Measurements from ENCODE around the gene OSBPL9.
A peak's percentile ranks its signal among the peaks of the same experiment; 100 is the strongest.

The OSBPL9 gene

DNA sequence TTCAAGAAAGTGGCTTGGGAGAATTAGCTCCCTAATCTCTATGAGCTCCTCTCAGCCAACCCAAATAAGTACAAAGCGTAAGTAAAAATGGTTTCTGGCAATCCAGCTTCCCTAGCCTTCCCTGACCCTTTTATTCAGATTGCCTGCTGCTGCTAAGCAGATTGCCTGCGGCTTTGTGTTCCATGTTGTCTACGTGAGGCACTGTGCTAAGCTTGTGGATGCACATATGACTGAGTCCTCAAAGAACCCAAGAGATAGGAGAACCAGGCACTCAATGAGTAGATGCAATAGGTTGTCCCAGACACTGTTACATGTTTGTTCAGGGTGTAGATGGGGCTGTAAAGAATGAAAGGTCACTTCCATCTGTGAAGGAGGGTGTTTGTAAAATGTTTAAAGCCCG is 6.3 kb upstream of the OSBPL9 start:
- no peak for DNase-seq

DNA sequence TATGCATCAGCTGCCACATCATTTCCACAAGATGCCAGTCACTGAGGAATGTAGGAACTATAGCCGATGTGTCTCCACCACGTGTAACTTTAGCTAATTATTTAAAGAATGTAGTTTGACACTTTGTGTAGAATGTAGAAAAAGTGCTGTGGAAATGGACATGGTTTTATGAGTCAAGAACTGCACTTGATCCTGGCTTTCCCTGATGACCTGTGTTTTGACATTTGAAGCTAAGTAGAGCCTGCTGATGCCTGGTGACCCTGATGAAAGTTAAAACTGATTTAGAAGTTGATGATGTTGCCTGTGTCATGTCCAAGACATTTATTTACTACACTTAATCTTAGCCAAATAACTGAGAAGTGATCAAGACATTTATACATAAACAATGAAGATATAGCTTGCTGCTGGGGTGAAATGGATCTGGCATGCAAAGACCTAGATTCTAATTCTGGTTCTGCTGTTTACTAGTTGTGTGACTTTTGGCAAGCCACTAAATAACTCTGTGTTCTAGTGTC is 4.4 kb upstream of the OSBPL9 start:
- no peak for DNase-seq

- DNase-seq = no peak
Measured at GRCh38 chr1:51615780-51616291, 1.1 kb upstream of the OSBPL9 start.

- DNase-seq = no peak
Measured at GRCh38 chr1:51616490-51616889, 402 bp upstream of the OSBPL9 start.

GRCh38 chr1:51618715-51619114 is 1.8 kb downstream of the OSBPL9 start:
- DNase-seq = no peak

- no peak for DNase-seq
Measured at GRCh38 chr1:51620470-51620869, 3.6 kb downstream of the OSBPL9 start.

DNA sequence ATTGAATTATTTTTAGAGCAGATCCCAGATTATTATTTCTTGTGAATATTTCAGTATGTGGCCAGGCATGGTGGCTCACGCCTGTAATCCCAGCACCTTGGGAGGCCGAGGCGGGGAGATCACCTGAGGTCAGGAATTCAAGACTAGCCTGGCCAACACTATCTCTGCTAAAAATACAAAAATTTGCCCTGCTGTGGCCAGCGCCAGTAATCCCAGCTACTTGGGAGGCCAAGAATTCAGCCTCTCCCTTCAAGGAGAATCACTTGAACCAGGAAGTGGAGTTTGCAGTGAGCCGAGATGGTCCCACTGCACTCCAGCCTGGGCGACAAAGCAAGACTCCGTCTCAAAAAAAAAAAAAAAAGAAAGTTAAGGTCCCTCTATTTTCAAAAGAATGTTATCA is 4.3 kb downstream of the OSBPL9 start:
- DNase-seq = no peak

- no peak for DNase-seq
Measured at GRCh38 chr1:51621841-51622454, 5.1 kb downstream of the OSBPL9 start.

GRCh38 chr1:51622455-51622913 is 5.6 kb downstream of the OSBPL9 start:
- peak; percentile 17 for DNase-seq

DNA sequence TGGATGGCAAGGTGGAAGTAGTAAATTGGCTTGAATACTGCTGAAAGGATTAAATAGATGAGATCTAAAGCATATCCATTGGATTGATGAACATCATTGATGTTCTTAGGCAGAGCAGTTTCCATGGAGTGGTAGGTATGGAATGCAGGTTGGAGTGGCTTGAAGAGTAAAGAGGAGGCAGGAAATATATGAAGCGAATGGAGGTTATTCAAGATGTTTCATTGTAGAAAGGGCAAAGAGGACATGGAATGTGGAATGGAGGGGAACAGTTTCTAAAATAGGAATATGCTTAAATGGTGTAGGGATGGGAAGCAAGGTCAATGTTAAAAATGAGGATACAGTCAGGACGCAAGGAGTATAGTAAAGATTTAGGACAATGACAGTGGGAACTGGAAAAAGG is 6.1 kb downstream of the OSBPL9 start:
- no peak for DNase-seq

- DNase-seq = no peak
Measured at GRCh38 chr1:51623450-51623849, 6.6 kb downstream of the OSBPL9 start.

DNA sequence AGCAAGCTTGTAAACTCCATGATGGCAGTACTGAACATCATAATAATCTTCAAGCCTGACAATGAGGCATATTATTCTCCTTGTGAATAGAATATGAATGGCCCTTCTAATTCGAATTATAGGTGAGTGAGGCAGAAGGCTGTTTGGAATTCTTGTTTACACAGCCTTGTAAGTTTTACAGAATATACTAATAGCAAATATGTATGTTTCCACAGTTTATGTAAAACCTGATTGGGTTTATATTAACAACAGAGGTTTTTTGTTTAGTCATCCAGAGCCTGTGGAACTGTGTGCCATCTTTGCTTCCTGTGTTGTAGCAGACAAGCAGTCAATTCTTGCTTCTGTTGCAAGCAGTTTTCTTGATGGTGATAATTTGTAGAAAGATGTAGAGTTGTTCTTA is 8.0 kb downstream of the OSBPL9 start:
- no peak for DNase-seq

- no peak for DNase-seq
Measured at GRCh38 chr1:51627672-51628071, 10.8 kb downstream of the OSBPL9 start.

GRCh38 chr1:51628715-51629590 is 12.1 kb downstream of the OSBPL9 start:
- no peak for DNase-seq

DNA sequence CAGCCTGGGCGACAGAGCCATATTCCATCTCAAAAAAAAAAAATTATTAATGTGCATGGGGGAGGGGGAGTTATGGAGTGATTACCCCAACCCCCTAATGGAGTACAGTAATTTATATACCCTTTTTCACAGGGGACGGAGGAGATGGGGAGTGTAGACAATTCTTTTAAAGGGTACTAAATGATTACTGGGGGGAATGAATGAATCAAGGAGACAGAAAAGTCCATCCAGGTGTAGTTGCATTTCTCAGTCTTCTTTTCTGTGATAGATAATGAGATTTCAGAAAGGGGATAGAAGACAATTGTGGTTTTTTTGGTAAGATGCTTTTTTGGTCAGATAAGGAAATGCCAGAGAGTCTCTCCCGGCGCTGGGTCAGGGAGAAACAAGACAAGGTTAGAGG is 13.0 kb downstream of the OSBPL9 start:
- DNase-seq = no peak

DNA sequence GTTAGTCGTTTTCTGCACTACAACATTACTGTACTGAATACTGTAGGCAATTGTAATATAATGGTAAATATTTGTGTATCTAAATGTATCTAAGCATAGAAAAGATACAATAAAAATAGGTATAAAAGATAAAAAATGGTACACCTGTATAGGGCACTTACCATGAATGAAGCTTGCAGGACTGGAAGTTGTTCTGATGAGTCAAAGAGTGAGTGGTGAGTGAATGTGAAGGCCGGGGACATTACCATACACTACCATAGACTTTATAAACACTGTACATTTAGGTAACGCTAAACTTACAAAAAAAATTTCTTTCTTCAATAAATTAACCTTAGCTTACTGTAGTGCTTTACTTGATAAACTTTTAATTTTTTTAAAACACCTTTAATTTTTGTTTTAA is 13.5 kb downstream of the OSBPL9 start:
- no peak for DNase-seq

GRCh38 chr1:51630922-51631321 is 14.0 kb downstream of the OSBPL9 start:
- DNase-seq = no peak

- no peak for DNase-seq
Measured at GRCh38 chr1:51631747-51632146, 14.9 kb downstream of the OSBPL9 start.

GRCh38 chr1:51634618-51635017 is 17.7 kb downstream of the OSBPL9 start:
- DNase-seq = no peak

DNA sequence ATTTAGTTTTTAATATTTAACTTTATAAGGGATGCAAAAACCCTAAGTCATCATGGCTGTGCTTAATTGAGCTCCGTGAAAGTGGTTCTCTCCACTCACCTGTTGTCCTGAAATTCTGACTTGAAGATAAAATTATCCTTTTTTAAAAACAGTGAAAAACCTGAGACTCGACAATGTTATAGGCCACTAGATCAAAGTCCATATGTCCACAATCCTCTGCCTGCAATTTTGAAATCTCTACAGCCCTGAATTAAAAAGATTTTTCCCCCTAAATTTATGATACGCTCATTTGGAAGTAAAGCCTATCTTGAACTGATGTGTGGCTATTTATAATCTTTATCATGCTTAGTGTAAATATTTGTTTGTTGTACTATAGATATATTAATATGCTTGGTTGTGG is 18.7 kb downstream of the OSBPL9 start:
- no peak for DNase-seq

GRCh38 chr1:51636191-51636590 is 19.3 kb downstream of the OSBPL9 start:
- DNase-seq = no peak

DNA sequence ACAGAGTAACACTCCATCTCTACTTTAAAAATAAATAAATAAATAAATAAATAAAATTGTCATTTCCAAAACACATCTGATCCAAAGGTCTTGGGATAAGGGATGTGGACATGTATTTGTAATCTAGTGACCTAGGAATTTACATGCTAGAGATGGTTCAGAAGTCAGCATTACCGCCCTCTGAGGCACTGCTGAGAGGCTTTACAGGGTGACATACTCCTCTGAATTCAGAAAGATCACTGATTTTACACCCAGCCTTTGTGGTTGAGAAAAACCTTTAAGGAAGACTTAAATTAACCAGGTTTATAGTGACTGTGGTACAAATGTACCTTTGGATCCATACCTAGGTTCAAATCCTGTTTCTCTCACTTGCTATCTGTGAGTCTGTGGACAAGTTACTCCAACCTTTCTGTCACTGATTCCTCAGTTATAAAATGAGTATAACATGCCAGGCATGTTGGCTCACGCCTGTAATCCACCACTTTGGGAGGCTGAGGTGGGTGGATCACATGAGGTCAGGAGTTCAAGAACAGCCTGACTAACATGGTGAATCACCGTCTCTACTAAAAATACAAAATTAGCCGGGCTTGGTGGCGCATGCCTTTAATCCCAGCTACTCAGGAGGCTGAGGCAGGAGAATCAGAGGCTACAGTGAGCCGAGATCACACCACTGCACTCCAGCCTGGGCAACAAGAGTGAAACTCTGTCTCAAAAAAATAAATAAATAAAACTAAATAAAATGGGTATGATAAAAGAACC is 20.1 kb downstream of the OSBPL9 start:
- no peak for DNase-seq

- no peak for DNase-seq
Measured at GRCh38 chr1:51638350-51638749, 21.5 kb downstream of the OSBPL9 start.
